Liver (tissue), 9 donors: ENCODE data around the gene ZNF79. TPM values are rescaled to one million over a fixed set of nuclear protein-coding genes. Genes with fewer than 3 reads are reported as not detected.

ENCODE experiments used
- DNase-seq: peaks from one replicate; pipeline ENCODE4 v3.0.0-alpha.2; 2017; ENCODE audit warnings: low spot score
- H3K27ac ChIP-seq, 2 donors: one replicate each; pipeline ENCODE4 v1.7.0; 2013; ENCODE audit warnings: inconsistent platforms in 2 of 2, low read length in 2 of 2, control low read depth in 1 of 2, low read depth in 1 of 2, mild to moderate bottlenecking in 1 of 2
- H3K27me3 ChIP-seq, 4 donors: one replicate each; pipeline versions ENCODE4 v1.6.1 to v1.7.0; 2013; ENCODE audit warnings: low read length in 3 of 4, inconsistent platforms in 1 of 4, mild to moderate bottlenecking in 1 of 4, moderate library complexity in 1 of 4; ENCODE audit not compliant: control insufficient read depth in 4 of 4, insufficient read depth in 4 of 4
- H3K36me3 ChIP-seq, 4 donors: one replicate each; pipeline versions ENCODE4 v1.6.1 to v1.7.0; 2013; ENCODE audit warnings: low read length in 3 of 4, mild to moderate bottlenecking in 3 of 4, low read depth in 1 of 4, moderate library complexity in 1 of 4; ENCODE audit not compliant: control insufficient read depth in 4 of 4, insufficient read depth in 3 of 4
- H3K4me1 ChIP-seq, 4 donors: one replicate each; pipeline versions ENCODE4 v1.6.1 to v1.7.0; 2013; ENCODE audit warnings: low read length in 3 of 4, mild to moderate bottlenecking in 3 of 4, moderate library complexity in 1 of 4; ENCODE audit not compliant: control insufficient read depth in 4 of 4, insufficient read depth in 4 of 4
- H3K4me3 ChIP-seq, 3 donors: one replicate each; pipeline versions ENCODE4 v1.6.1 to v1.7.0; 2013; ENCODE audit warnings: low read length in 3 of 3, control low read depth in 1 of 3, low read depth in 1 of 3, mild to moderate bottlenecking in 1 of 3
- H3K9ac ChIP-seq, 2 donors: one replicate each; pipeline ENCODE4 v1.7.0; 2013; ENCODE audit warnings: low read length in 2 of 2, mild to moderate bottlenecking in 2 of 2, moderate library complexity in 2 of 2, control low read depth in 1 of 2, low read depth in 1 of 2
- H3K9me3 ChIP-seq, 4 donors: one replicate each; pipeline versions ENCODE4 v1.6.1 to v1.7.0; 2013; ENCODE audit warnings: low read length in 3 of 4; ENCODE audit not compliant: control insufficient read depth in 4 of 4
- EGR1 ChIP-seq, 2 donors: IDR thresholded peaks; 2 replicates each; pipeline ENCODE4 v1.6.1; 2016 to 2018; ENCODE audit warnings: antibody characterized with exemption in 2 of 2, low read depth in 2 of 2
- FOXA1 ChIP-seq: IDR thresholded peaks from 2 replicates; pipeline ENCODE4 v1.6.1; 2016; ENCODE audit warnings: antibody characterized with exemption
- GABPA ChIP-seq, 2 donors: IDR thresholded peaks in 1 of 2; conservative IDR thresholded peaks in 1 of 2; 2 replicates each; pipeline ENCODE4 v1.6.1; 2016; ENCODE audit warnings: antibody characterized with exemption in 2 of 2, mild to moderate bottlenecking in 1 of 2, moderate library complexity in 1 of 2
- HNF4G ChIP-seq: IDR thresholded peaks from 2 replicates; pipeline ENCODE4 v1.6.1; 2016; ENCODE audit warnings: antibody characterized with exemption
- NR2F2 ChIP-seq: IDR thresholded peaks from 2 replicates; pipeline ENCODE4 v1.6.1; 2016; ENCODE audit warnings: antibody characterized with exemption
- RAD21 ChIP-seq, 2 donors: IDR thresholded peaks; 2 replicates each; pipeline ENCODE4 v1.6.1; 2016; ENCODE audit warnings: antibody characterized with exemption in 2 of 2, mild to moderate bottlenecking in 2 of 2
- YY1 ChIP-seq: IDR thresholded peaks from 2 replicates; pipeline ENCODE4 v1.6.1; 2016; ENCODE audit warnings: antibody characterized with exemption, mild to moderate bottlenecking
- WGBS: extraction: QIAGEN DNeasy Blood & Tissue Kit; methylation state at CpG from one replicate; pipeline ENCODE4 v1.1.7; 2013; 5-methylcytosine and 5-hydroxymethylcytosine counted together
- polyA plus RNA-seq, 2 donors: library from polyadenylated mRNA; stranded (reverse) in 1 of 2; unstranded in 1 of 2; fragments of 200-250 nt in 1 of 2; fragments of >200 nt in 1 of 2; fragmentation: Nextera tagmentation in 1 of 2; extraction: Ambion mirVana in 1 of 2; gene quantifications; one replicate each; pipeline versions ENCODE4 v1.2.1 to v1.2.3, GENCODE V29; 2013 to 2015
- total RNA-seq, 2 donors: library from RNA; depleted of rRNA; stranded (reverse); fragments of >200 nt; gene quantifications; one replicate each; pipeline ENCODE4 v1.2.3, GENCODE V29; 2014
- TF ChIP-seq, protein P1 (sequence below): IDR thresholded peaks from 2 replicates; pipeline ENCODE4 v1.6.1; 2016; ENCODE audit warnings: antibody characterized with exemption
- TF ChIP-seq, protein P2 (sequence below): IDR thresholded peaks from 2 replicates; pipeline ENCODE4 v1.6.1; 2016; ENCODE audit warnings: antibody characterized with exemption
- TF ChIP-seq, protein P3 (sequence below): IDR thresholded peaks from 2 replicates; pipeline ENCODE4 v1.6.1; 2016; ENCODE audit warnings: antibody characterized with exemption, mild to moderate bottlenecking
- TF ChIP-seq, protein P4 (sequence below): IDR thresholded peaks from 2 replicates; pipeline ENCODE4 v1.6.1; 2016; ENCODE audit warnings: antibody characterized with exemption
- donor health status: healthy.
- donor health status: healthy.
- donor health status: healthy.
- donor health status: healthy.
- donor health status: healthy.

ZNF79 gene
- total and polyA plus RNA-seq, 4 donors, result 2.2 to 6.9 (median 4.2) TPM

DNA sequence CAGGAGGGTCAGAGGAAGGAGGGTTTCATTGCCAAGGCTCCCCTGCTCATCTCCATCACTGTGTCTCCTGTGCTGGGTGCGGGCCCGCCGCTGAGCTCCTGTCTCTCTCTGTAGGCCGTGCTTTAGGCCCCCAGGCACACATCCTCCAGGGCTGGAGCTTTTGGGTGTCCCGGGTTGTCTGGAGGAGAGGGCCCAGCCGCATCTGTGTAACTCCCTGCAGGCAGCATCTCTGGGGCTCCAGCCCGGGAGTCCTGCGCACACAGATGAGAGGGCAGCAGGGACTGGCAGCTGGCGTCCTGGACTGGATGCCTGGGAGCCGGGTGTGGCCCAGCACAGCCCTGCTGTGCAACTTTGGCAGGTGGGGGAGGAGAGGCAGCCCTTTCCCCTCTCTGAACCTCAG is 67.3 kb downstream of the ZNF79 start:
- TF ChIP-seq GABPA (IDR thresholded peaks at IDR 0.05 in 1 of 2, conservative IDR thresholded peaks at IDR 0.05 in 1 of 2), result no peak
- H3K9me3 ChIP-seq, result no peaks in the 10 kb centered on the region
- H3K27ac ChIP-seq, result no peak overlapping the region
- H3K27me3 ChIP-seq, result no peaks in the 10 kb centered on the region
- no peak for DNase-seq
- no peak overlapping the region for H3K4me3 ChIP-seq
- peaks cover 9 to 68% (median 21%) of the 10 kb centered on the region in 4 donors for H3K36me3 ChIP-seq
- 95% methylated on average over 10 of the region's 10 CpGs for WGBS
- H3K4me1 ChIP-seq, result peaks cover 0 to 3% (median 1%) of the 10 kb centered on the region in 4 donors
- no peak overlapping the region for H3K9ac ChIP-seq

DNA sequence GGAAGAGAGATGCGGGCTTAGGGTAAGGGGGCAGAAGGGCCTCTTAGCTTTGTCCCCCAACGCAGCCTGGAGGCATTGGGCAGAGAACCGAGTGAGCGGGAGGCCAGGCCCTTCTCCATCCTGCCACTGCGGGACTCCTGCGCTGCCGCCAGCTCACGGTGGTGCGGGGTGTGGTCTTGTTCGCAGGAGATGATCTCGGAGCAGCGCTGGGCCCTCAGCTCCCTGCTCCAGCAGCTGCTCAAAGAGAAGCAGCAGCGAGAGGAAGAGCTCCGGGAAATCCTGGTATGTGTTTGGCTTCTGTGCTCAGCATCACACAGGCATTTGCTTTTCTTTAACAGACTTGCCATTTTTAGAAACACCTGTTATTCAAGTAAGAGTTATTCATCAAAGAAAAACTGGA is 68.4 kb downstream of the ZNF79 start:
- H3K27ac ChIP-seq, result no peak overlapping the region
- H3K9me3 ChIP-seq, result no peaks in the 10 kb centered on the region
- peaks cover 0 to 3% (median 1%) of the 10 kb centered on the region in 4 donors for H3K4me1 ChIP-seq
- WGBS, result 96% methylated on average over 14 of the region's 14 CpGs
- H3K36me3 ChIP-seq, result peaks cover 9 to 69% (median 25%) of the 10 kb centered on the region in 4 donors
- no peaks in the 10 kb centered on the region for H3K27me3 ChIP-seq
- no peak for DNase-seq
- TF ChIP-seq RAD21 (IDR thresholded peaks at IDR 0.05) (no peak), YY1 (no peak), EGR1 (IDR thresholded peaks at IDR 0.05; ENCODE audit: low read depth in 2 of 2) (no peak), FOXA1 (no peak), NR2F2 (no peak), GABPA (IDR thresholded peaks at IDR 0.05 in 1 of 2, conservative IDR thresholded peaks at IDR 0.05 in 1 of 2) (no peak), HNF4G (no peak)
- TF ChIP-seq, protein P1, sequence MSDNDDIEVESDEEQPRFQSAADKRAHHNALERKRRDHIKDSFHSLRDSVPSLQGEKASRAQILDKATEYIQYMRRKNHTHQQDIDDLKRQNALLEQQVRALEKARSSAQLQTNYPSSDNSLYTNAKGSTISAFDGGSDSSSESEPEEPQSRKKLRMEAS, result no peak
- TF ChIP-seq, protein P2, sequence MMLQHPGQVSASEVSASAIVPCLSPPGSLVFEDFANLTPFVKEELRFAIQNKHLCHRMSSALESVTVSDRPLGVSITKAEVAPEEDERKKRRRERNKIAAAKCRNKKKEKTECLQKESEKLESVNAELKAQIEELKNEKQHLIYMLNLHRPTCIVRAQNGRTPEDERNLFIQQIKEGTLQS, result no peak
- TF ChIP-seq, protein P3, sequence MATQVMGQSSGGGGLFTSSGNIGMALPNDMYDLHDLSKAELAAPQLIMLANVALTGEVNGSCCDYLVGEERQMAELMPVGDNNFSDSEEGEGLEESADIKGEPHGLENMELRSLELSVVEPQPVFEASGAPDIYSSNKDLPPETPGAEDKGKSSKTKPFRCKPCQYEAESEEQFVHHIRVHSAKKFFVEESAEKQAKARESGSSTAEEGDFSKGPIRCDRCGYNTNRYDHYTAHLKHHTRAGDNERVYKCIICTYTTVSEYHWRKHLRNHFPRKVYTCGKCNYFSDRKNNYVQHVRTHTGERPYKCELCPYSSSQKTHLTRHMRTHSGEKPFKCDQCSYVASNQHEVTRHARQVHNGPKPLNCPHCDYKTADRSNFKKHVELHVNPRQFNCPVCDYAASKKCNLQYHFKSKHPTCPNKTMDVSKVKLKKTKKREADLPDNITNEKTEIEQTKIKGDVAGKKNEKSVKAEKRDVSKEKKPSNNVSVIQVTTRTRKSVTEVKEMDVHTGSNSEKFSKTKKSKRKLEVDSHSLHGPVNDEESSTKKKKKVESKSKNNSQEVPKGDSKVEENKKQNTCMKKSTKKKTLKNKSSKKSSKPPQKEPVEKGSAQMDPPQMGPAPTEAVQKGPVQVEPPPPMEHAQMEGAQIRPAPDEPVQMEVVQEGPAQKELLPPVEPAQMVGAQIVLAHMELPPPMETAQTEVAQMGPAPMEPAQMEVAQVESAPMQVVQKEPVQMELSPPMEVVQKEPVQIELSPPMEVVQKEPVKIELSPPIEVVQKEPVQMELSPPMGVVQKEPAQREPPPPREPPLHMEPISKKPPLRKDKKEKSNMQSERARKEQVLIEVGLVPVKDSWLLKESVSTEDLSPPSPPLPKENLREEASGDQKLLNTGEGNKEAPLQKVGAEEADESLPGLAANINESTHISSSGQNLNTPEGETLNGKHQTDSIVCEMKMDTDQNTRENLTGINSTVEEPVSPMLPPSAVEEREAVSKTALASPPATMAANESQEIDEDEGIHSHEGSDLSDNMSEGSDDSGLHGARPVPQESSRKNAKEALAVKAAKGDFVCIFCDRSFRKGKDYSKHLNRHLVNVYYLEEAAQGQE, result no peak
- TF ChIP-seq, protein P4, sequence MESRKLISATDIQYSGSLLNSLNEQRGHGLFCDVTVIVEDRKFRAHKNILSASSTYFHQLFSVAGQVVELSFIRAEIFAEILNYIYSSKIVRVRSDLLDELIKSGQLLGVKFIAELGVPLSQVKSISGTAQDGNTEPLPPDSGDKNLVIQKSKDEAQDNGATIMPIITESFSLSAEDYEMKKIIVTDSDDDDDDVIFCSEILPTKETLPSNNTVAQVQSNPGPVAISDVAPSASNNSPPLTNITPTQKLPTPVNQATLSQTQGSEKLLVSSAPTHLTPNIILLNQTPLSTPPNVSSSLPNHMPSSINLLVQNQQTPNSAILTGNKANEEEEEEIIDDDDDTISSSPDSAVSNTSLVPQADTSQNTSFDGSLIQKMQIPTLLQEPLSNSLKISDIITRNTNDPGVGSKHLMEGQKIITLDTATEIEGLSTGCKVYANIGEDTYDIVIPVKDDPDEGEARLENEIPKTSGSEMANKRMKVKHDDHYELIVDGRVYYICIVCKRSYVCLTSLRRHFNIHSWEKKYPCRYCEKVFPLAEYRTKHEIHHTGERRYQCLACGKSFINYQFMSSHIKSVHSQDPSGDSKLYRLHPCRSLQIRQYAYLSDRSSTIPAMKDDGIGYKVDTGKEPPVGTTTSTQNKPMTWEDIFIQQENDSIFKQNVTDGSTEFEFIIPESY, result no peak
- H3K4me3 ChIP-seq, result no peak overlapping the region
- no peak overlapping the region for H3K9ac ChIP-seq
